Measurements from ENCODE around the gene TOR1B.

- TF ChIP-seq POLR2A (IDR thresholded peaks at IDR 0.05) = no peak
- TF ChIP-seq CTCF (IDR thresholded peaks at IDR 0.05) = no peak
These were observed 3.1 kb downstream of the TOR1B start for GRCh38 chr9:129806061-129806460.
